PFSK-1 (cell line): ENCODE measurements around the gene ANOS1.

Source experiments
- FOXP2 ChIP-seq: optimal IDR thresholded peaks from 2 replicates; pipeline ENCODE3; 2011; ENCODE audit warnings: borderline replicate concordance, control low read depth, inconsistent platforms; ENCODE audit not compliant: insufficient read depth; ENCODE audit errors: extremely low read length, extremely low read depth
- POLR2AphosphoS5 ChIP-seq: IDR thresholded peaks from 2 replicates; pipeline ENCODE4 v1.6.1; 2012; ENCODE audit warnings: low read depth, mild to moderate bottlenecking, control low read depth, low read length, moderate library complexity
- REST ChIP-seq, 2 experiments: IDR thresholded peaks; 2 replicates each; pipeline versions ENCODE4 v1.6.1 to v1.8.0; 2011 to 2012; ENCODE audit warnings: low read depth in 2 of 2, low read length in 2 of 2, control low read depth in 1 of 2, inconsistent platforms in 1 of 2, mild to moderate bottlenecking in 1 of 2, moderate library complexity in 1 of 2; ENCODE audit not compliant: insufficient read depth in 1 of 2
- SIN3A ChIP-seq: IDR thresholded peaks from 2 replicates; pipeline ENCODE4 v1.6.1; 2012; ENCODE audit warnings: mild to moderate bottlenecking, low read length, moderate library complexity, borderline replicate concordance; ENCODE audit not compliant: insufficient read depth
- TAF1 ChIP-seq: IDR thresholded peaks from 2 replicates; pipeline ENCODE4 v1.6.1; 2012; ENCODE audit warnings: low read length, control low read depth, borderline replicate concordance; ENCODE audit not compliant: insufficient read depth

ANOS1 gene

DNA sequence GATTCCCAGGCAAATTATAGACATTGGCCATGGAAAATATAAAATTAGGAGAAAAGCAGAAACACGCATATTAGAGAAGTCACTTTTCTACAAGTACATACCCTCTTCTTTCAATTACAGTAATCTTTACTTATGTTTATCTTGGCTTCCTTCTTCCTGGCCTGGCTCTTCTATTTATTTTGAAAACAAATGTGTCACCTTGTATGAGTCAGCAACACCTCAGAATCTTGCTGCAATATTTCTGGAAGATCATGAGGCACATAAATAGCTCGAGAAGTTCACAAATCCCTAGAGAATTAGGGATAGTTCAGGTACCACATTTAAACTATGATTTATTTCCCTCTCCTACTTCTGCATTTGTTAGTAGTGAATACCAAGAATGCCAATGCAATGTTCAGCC, 124.6 kb downstream of the ANOS1 start:
- no peak for TF ChIP-seq REST (IDR thresholded peaks at IDR 0.05; ENCODE audit: insufficient read depth in 1 of 2, low read depth in 2 of 2, low read length in 2 of 2)
- TF ChIP-seq POLR2AphosphoS5 = no peak
- TF ChIP-seq FOXP2 = no peak
- no peak for TF ChIP-seq SIN3A
- no peak for TF ChIP-seq TAF1

- no peak for TF ChIP-seq TAF1
- no peak for TF ChIP-seq FOXP2
- TF ChIP-seq POLR2AphosphoS5 = no peak
- no peak for TF ChIP-seq SIN3A
- TF ChIP-seq REST (IDR thresholded peaks at IDR 0.05; ENCODE audit: insufficient read depth in 1 of 2, low read depth in 2 of 2, low read length in 2 of 2) = no peak
These were observed 127.8 kb downstream of the ANOS1 start for GRCh38 chrX:8604131-8604530.

- TF ChIP-seq FOXP2 (no peak), TAF1 (no peak), SIN3A (no peak), REST (IDR thresholded peaks at IDR 0.05; ENCODE audit: insufficient read depth in 1 of 2, low read depth in 2 of 2, low read length in 2 of 2) (no peak), POLR2AphosphoS5 (no peak)
These were observed 140.4 kb downstream of the ANOS1 start for GRCh38 chrX:8591501-8591900.

- TF ChIP-seq TAF1 = no peak
- no peak for TF ChIP-seq FOXP2
- no peak for TF ChIP-seq REST (IDR thresholded peaks at IDR 0.05; ENCODE audit: insufficient read depth in 1 of 2, low read depth in 2 of 2, low read length in 2 of 2)
- TF ChIP-seq SIN3A = no peak
- no peak for TF ChIP-seq POLR2AphosphoS5
These were observed 145.0 kb downstream of the ANOS1 start for GRCh38 chrX:8586953-8587352.

DNA sequence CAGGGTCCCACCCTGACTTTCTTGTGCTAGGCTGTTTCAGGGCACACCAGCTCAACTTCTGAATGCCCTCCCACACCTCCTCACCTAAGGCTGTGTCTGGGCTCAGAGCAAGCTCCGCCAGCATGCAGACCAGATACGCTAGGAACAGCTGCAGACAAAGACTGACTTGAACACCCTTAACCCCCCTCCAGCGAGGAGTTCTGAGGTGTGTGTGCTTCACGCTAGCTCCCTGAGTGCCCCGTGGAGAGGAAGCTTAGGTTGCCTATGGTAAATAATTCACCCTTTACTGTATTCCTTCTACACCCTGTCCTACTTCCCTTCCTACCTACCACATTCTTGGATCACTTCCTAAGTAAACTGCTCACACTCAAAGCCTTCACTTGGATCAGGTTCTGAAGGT, 152.3 kb downstream of the ANOS1 start:
- TF ChIP-seq TAF1 (no peak), SIN3A (no peak), REST (IDR thresholded peaks at IDR 0.05; ENCODE audit: insufficient read depth in 1 of 2, low read depth in 2 of 2, low read length in 2 of 2) (no peak), POLR2AphosphoS5 (no peak), FOXP2 (no peak)
